ENCODE measurements around the gene LRRK1.

LRRK1 gene

DNA sequence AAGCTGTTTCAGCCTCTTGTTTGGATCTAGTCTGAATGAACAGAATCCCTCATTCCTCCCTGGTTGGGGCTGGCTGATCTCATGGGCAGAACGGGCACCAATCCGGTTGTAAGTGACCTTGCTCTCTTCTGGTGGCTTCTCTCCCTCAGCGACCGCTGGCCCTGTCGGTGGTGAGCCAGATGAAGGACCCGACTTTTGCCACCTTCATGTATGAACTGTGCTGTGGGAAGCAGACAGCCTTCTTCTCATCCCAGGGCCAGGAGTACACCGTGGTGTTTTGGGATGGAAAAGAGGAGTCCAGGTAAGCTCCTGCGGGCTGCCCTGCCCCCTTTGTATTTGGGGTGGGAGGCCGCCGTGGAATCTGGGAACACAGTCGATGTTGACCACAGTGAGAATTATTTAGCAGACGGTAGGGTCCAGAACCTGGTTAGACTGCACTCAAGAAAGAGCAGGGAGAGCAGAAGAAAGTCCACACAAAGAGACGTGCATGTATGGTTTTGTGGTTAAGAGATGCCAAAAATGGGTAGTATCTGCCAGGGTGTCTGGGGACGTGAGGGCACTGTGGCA, 138.8 kb downstream of the LRRK1 start:
- POLR2A ChIA-PET, result no interaction called here
- no peak for DNase-seq (ENCODE audit: low read depth, low spot score)
- CTCF ChIA-PET, result interaction anchor here (0.6 kb wide), 1 partner anchor 197 kb away, joined by 3 read pairs; no protein-coding TSS in a partner anchor
- TF ChIP-seq CTCF (IDR thresholded peaks at IDR 0.05; ENCODE audit: insufficient read depth, low read length, missing control alignments), result no peak
- H3K4me3 ChIP-seq (ENCODE audit: low read depth, low read length), result no peak overlapping the region

DNA sequence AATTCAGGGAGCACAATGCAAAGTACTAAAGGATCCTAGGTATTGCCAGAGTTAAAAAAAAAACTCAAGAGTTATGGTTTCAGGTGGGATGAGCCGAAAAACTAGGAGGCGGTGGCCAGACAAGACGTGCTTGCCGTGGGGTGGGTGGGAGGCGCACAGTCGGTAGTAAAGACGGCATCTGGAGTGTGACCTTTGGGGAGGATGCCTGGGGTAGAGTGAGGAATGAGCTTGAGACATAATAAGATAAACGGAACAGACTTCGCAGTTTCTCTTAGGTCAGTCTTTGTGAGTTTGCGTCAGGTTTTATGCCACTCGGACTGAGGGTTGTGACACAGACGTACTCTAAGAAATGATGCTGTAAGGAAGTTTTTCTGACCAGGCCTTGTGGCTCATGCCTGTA, 139.6 kb downstream of the LRRK1 start:
- H3K4me3 ChIP-seq (ENCODE audit: low read depth, low read length), result no peak overlapping the region
- no peak for DNase-seq (ENCODE audit: low read depth, low spot score)
- POLR2A ChIA-PET, result no interaction called here
- CTCF ChIA-PET, result interaction anchor here (1.0 kb wide), 1 partner anchor 200 kb away, joined by 4 read pairs; no protein-coding TSS in a partner anchor
- TF ChIP-seq CTCF (IDR thresholded peaks at IDR 0.05; ENCODE audit: insufficient read depth, low read length, missing control alignments), result no peak

GRCh38 chr15:101059381-101060341, 140.5 kb downstream of the LRRK1 start:
- CTCF ChIA-PET, result interaction anchor here (0.9 to 1.0 kb wide), 4 partner anchors 8 to 199 kb away, joined by 3 to 4 read pairs (median 3); no protein-coding TSS in a partner anchor
- POLR2A ChIA-PET, result no interaction called here
- H3K4me3 ChIP-seq (ENCODE audit: low read depth, low read length), result no peak overlapping the region
- no peak for TF ChIP-seq CTCF (IDR thresholded peaks at IDR 0.05; ENCODE audit: insufficient read depth, low read length, missing control alignments)
- DNase-seq (ENCODE audit: low read depth, low spot score), result no peak

GRCh38 chr15:101060576-101061551, 141.7 kb downstream of the LRRK1 start:
- CTCF ChIA-PET, result interaction anchor here (1.0 kb wide), 2 partner anchors 8 to 10 kb away, joined by 3 read pairs; no protein-coding TSS in a partner anchor

GRCh38 chr15:101062063-101062462, 142.9 kb downstream of the LRRK1 start:
- TF ChIP-seq CTCF (IDR thresholded peaks at IDR 0.05; ENCODE audit: insufficient read depth, low read length, missing control alignments), result no peak
- DNase-seq (ENCODE audit: low read depth, low spot score), result no peak
- CTCF ChIA-PET, result no interaction called here
- POLR2A ChIA-PET, result no interaction called here
- no peak overlapping the region for H3K4me3 ChIP-seq (ENCODE audit: low read depth, low read length)

More at GRCh38 chr15:101060576-101061551, 141.7 kb downstream of the LRRK1 start:
- DNase-seq (ENCODE audit: low read depth, low spot score), result no peak
- no peak overlapping the region for H3K4me3 ChIP-seq (ENCODE audit: low read depth, low read length)
- POLR2A ChIA-PET, result no interaction called here
- no peak for TF ChIP-seq CTCF (IDR thresholded peaks at IDR 0.05; ENCODE audit: insufficient read depth, low read length, missing control alignments)

All from AG04449 (cell line).